ENCODE results near the gene XKR7.

The XKR7 gene

GRCh38 chr20:31984981-31985471 lies 17.1 kb downstream of the XKR7 start:
- no peak for TF ChIP-seq CTCF (IDR thresholded peaks at IDR 0.05; ENCODE audit: control extremely low read depth, extremely low read depth, low read depth, missing control alignments)
- ChIA-PET POLR2A (no interaction called here), CTCF (interaction anchor here (1.1 to 2.8 kb wide), 4 partner anchors 9 to 151 kb away, joined by 3 to 14 read pairs (median 6); partner anchors contain the start of gene PDRG1)
- no peak for DNase-seq (ENCODE audit: extremely low spot score)

- no peak for TF ChIP-seq CTCF (IDR thresholded peaks at IDR 0.05; ENCODE audit: control extremely low read depth, extremely low read depth, low read depth, missing control alignments)
- DNase-seq (ENCODE audit: extremely low spot score), result no peak
- POLR2A ChIA-PET, result no interaction called here
- CTCF ChIA-PET, result interaction anchor here (1.1 to 1.9 kb wide), 3 partner anchors 25 to 43 kb away, joined by 3 to 6 read pairs (median 3); no protein-coding TSS in a partner anchor
These were observed 19.8 kb downstream of the XKR7 start for GRCh38 chr20:31987744-31988143.

- no peak for TF ChIP-seq CTCF (IDR thresholded peaks at IDR 0.05; ENCODE audit: control extremely low read depth, extremely low read depth, low read depth, missing control alignments)
- DNase-seq (ENCODE audit: extremely low spot score), result no peak
- CTCF ChIA-PET, result interaction anchor here (1.1 to 1.9 kb wide), 3 partner anchors 24 to 42 kb away, joined by 3 to 6 read pairs (median 3); no protein-coding TSS in a partner anchor
- POLR2A ChIA-PET, result no interaction called here
These were observed 20.6 kb downstream of the XKR7 start for GRCh38 chr20:31988430-31989015.

- no peak for TF ChIP-seq CTCF (IDR thresholded peaks at IDR 0.05; ENCODE audit: control extremely low read depth, extremely low read depth, low read depth, missing control alignments)
- POLR2A ChIA-PET, result no interaction called here
These were observed 21.2 kb downstream of the XKR7 start for GRCh38 chr20:31989030-31989645.

GRCh38 chr20:31990641-31991338 lies 22.8 kb downstream of the XKR7 start:
- DNase-seq (ENCODE audit: extremely low spot score), result no peak
- POLR2A ChIA-PET, result no interaction called here
- CTCF ChIA-PET, result interaction anchor here (1.4 to 2.3 kb wide), 2 partner anchors 39 to 41 kb away, joined by 5 to 10 read pairs; partner anchors contain the start of gene PDRG1
- no peak for TF ChIP-seq CTCF (IDR thresholded peaks at IDR 0.05; ENCODE audit: control extremely low read depth, extremely low read depth, low read depth, missing control alignments)

More at GRCh38 chr20:31989030-31989645, 21.2 kb downstream of the XKR7 start:
- CTCF ChIA-PET, result interaction anchor here (1.3 to 1.9 kb wide), 2 partner anchors 24 to 42 kb away, joined by 3 to 6 read pairs; no protein-coding TSS in a partner anchor
- no peak for DNase-seq (ENCODE audit: extremely low spot score)

GRCh38 chr20:31991339-31991705 lies 23.4 kb downstream of the XKR7 start:
- ChIA-PET CTCF (interaction anchor here (1.4 to 2.3 kb wide), 2 partner anchors 39 to 40 kb away, joined by 5 to 10 read pairs; partner anchors contain the start of gene PDRG1), POLR2A (no interaction called here)
- TF ChIP-seq CTCF (IDR thresholded peaks at IDR 0.05; ENCODE audit: control extremely low read depth, extremely low read depth, low read depth, missing control alignments), result no peak
- no peak for DNase-seq (ENCODE audit: extremely low spot score)
